Placental epithelial cell (primary cell): Measurements from ENCODE around the gene CRADD. TPM values are rescaled to one million over a fixed set of nuclear protein-coding genes. Genes with fewer than 3 reads are reported as not detected.

ENCODE experiments used
- small RNA-seq: library from RNA; depleted of rRNA; stranded (forward); fragments of <200 nt; gene quantifications from one replicate; pipeline ENCODE3, GENCODE V24; 2012
- total RNA-seq: library from RNA; depleted of rRNA; stranded (reverse); fragments of >200 nt; gene quantifications from 2 replicates; pipeline ENCODE4 v1.2.3, GENCODE V29; 2012

Gene CRADD
- total RNA-seq: 8.9 and 14.9 TPM in 2 replicates

DNA sequence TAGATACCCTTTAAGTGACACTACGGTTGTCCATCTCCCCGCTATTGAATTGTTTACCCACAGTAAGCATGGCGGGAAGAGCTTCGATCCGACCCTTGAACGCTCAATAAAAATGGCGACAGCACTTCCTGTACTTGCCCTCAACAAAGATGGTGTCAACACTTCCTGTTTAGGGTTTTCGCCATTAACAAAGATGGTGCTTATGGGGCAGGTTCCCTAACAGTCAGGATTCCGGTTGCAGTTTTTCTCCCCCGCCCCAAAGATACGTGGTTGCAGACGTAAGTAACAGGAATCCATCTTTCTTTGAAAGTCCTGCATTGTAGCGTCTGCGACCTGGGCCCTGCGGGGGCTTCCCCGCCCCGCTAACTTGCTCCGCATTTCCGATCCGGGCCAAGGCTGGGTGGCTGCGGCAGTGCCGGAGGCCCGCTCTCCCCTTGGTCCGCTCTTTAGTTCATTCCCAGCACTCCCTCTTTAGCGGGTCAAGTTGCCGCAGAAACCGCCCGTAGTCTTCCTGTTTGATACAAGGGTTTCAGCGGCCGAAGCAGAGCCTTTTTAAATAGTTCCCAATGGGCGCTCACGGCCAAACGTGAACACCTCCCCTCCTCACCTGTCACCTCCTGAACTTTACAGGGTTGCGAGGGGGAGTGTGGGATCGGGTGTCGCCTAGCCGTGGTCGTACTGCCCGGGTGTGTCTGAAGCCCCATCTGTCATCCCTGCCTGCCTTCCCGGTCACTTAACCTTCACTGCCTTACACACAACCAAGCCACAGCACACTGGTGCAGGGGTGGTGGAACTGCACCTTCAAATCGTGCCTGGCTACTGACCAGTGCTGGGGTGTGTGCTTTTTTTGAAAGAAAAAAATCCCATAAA, at the start of gene CRADD:
Gene CRADD (plus strand): TSS at position 181 of the 870 bp plus-strand sequence.

Small RNA genes within 50 kb of the gene (small RNA-seq; reads per million reads assigned to genes)
- gene RN7SL630P: not detected

Other genes starting within 250 kb of the CRADD start
- 34.2 and 41.2 TPM in 2 replicates for gene UBE2N, start 235.4 kb upstream of the CRADD start, total RNA-seq
- gene MRPL42, start 209.9 kb upstream of the CRADD start, total RNA-seq: 12.2 and 51.8 TPM in 2 replicates
- 35.6 and 63.6 TPM in 2 replicates for gene SOCS2, start 104.7 kb upstream of the CRADD start, total RNA-seq